ENCODE measurements around the gene RFC2. TPM values are rescaled to one million over a fixed set of nuclear protein-coding genes. Genes with fewer than 3 reads are reported as not detected.
A peak's percentile ranks its signal among the peaks of the same experiment; 100 is the strongest.
"Not testable (repeated sequence)": the region's sequence is repeated elsewhere in the genome, so short reads cannot be mapped to it uniquely, and the experiment has no call there.

RFC2 gene
- total and polyA plus RNA-seq, 8 donors = 8.1 to 11.4 (median 9.3) TPM

- FAIRE-seq (no peak), DNase-seq (peak in 1 of 6 donors; percentile 40), ATAC-seq (no peak)
- Histone ChIP-seq H3K27ac (no peak overlapping the region), H3K4me3 (no peak overlapping the region), H3K9me3 (no peaks in the 10 kb centered on the region), H3K27me3 (no peaks in the 10 kb centered on the region), H3K4me1 (no peaks in the 10 kb centered on the region), H3K36me3 (no peaks in the 10 kb centered on the region)
- TF ChIP-seq, protein P1, sequence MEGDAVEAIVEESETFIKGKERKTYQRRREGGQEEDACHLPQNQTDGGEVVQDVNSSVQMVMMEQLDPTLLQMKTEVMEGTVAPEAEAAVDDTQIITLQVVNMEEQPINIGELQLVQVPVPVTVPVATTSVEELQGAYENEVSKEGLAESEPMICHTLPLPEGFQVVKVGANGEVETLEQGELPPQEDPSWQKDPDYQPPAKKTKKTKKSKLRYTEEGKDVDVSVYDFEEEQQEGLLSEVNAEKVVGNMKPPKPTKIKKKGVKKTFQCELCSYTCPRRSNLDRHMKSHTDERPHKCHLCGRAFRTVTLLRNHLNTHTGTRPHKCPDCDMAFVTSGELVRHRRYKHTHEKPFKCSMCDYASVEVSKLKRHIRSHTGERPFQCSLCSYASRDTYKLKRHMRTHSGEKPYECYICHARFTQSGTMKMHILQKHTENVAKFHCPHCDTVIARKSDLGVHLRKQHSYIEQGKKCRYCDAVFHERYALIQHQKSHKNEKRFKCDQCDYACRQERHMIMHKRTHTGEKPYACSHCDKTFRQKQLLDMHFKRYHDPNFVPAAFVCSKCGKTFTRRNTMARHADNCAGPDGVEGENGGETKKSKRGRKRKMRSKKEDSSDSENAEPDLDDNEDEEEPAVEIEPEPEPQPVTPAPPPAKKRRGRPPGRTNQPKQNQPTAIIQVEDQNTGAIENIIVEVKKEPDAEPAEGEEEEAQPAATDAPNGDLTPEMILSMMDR (IDR thresholded peaks at IDR 0.05) = no peak
- intact Hi-C loops (cut with DNase I) = loop anchor here in 1 of 3 donors (10.0 kb wide), 1 partner anchor 192 kb away; no protein-coding TSS in a partner anchor
- WGBS, 2 donors = 86 to 89% methylated on average over 11 of the region's 11 CpGs
Measured at GRCh38 chr7:74212661-74213060, 41.5 kb downstream of the RFC2 start.

GRCh38 chr7:74208241-74208640 is 46.0 kb downstream of the RFC2 start:
- 84 to 86% methylated on average over 7 of the region's 7 CpGs for WGBS, 2 donors

GRCh38 chr7:74207586-74207985 is 46.6 kb downstream of the RFC2 start:
- Histone ChIP-seq H3K27me3 (no peaks in the 10 kb centered on the region), H3K27ac (no peak overlapping the region), H3K4me3 (no peak overlapping the region), H3K4me1 (no peaks in the 10 kb centered on the region), H3K9me3 (no peaks in the 10 kb centered on the region), H3K36me3 (no peaks in the 10 kb centered on the region)
- WGBS, 2 donors = 78 to 88% methylated on average over 10 to 11 of the region's 11 CpGs
- TF ChIP-seq, protein P1 (IDR thresholded peaks at IDR 0.05) = no peak
- DNase-seq (peak in 2 of 6 donors; percentile 44 to 63), FAIRE-seq (no peak), ATAC-seq (no peak)
- intact Hi-C loops (cut with DNase I) = loop anchor here in 2 of 3 donors (5.0 to 10.0 kb wide), 3 partner anchors 140 to 343 kb away; partner anchors contain the start of gene TMEM270 (in 1 of the 2)

More at GRCh38 chr7:74208241-74208640, 46.0 kb downstream of the RFC2 start:
- H3K27me3 ChIP-seq, H3K36me3 ChIP-seq, ATAC-seq, H3K4me3 ChIP-seq, FAIRE-seq, H3K4me1 ChIP-seq, H3K9me3 ChIP-seq, H3K27ac ChIP-seq: not testable (repeated sequence)
- intact Hi-C loops (cut with DNase I) = loop anchor here in 2 of 3 donors (5.0 to 10.0 kb wide), 3 partner anchors 141 to 343 kb away; partner anchors contain the start of gene TMEM270 (in 1 of the 2)
- peak in 1 of 6 donors; percentile 11 for DNase-seq

GRCh38 chr7:74206589-74207120 is 47.5 kb downstream of the RFC2 start:
- no peak for FAIRE-seq
- intact Hi-C loops (cut with DNase I) = loop anchor here in 2 of 3 donors (5.0 to 10.0 kb wide), 3 partner anchors 139 to 342 kb away; partner anchors contain the start of gene TMEM270 (in 1 of the 2)
- TF ChIP-seq, protein P1 (IDR thresholded peaks at IDR 0.05) = peak; percentile 85 to 97 (median 96)
- DNase-seq = peak; percentile 74 to 99 (median 90)
- Histone ChIP-seq H3K4me1 (no peaks in the 10 kb centered on the region), H3K27me3 (no peaks in the 10 kb centered on the region), H3K4me3 (no peak overlapping the region), H3K36me3 (no peaks in the 10 kb centered on the region), H3K27ac (no peak overlapping the region), H3K9me3 (no peaks in the 10 kb centered on the region)
- ATAC-seq = peak; percentile 91 to 95 (median 92)
- WGBS, 2 donors = 14 to 15% methylated on average over 23 of the region's 23 CpGs

DNA sequence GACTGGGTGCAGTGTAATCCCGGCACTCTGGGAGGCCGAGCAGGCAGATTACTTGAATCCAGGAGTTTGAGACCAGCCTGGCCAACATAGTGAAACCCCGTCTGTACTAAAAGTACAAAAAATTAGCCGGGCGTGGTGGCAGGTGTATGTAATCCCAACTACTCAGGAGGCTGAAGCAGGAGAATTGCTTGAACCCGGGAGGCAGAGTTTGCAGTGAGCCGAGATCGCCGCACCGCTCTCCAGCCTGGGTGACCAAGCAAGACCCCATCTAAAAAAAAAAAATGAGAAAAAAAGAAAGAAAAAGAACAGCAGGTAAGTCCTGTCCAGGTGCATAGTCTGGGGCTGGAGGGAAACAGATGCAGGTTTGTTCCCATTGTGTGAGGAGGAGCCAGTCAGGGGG is 48.1 kb downstream of the RFC2 start:
- not testable (repeated sequence) for H3K4me1 ChIP-seq, H3K27me3 ChIP-seq, H3K36me3 ChIP-seq, FAIRE-seq, H3K9me3 ChIP-seq, H3K27ac ChIP-seq, H3K4me3 ChIP-seq, ATAC-seq
- WGBS, 2 donors = 72 to 79% methylated on average over 10 of the region's 10 CpGs
- intact Hi-C loops (cut with DNase I) = loop anchor here in 2 of 3 donors (5.0 to 10.0 kb wide), 3 partner anchors 139 to 341 kb away; partner anchors contain the start of gene TMEM270 (in 1 of the 2)
- peak in 1 of 6 donors; percentile 32 for DNase-seq

Measured in pancreas (tissue), 10 donors.